ENCODE measurements around the gene ZMIZ1.

ZMIZ1 gene

DNA sequence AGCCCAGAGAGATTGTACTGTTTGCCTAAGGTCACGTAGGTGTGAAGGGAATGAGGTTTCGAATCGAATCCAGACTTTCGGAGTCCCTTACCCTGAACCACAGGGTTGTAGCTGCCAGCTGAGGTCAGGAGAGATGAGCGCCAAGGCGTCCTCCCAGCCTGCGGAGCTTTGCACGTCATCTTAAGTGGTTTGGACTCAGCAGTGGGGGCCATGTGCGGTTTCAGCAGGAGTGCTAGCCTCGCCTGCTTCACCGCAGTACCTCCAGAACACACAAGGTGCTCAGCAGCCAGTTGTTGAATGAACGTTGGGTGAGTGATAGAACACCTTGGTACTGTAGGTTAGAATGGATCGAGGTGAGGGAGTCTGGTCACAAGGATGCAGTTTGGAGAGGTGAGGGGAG, 203.6 kb downstream of the ZMIZ1 start:
- Histone ChIP-seq H4K20me1 (ENCODE audit: insufficient read depth, low read length, poor library complexity, severe bottlenecking) (peaks cover 19% of the 10 kb centered on the region), H3K9ac (ENCODE audit: low read depth, low read length, poor library complexity, severe bottlenecking) (no peak overlapping the region), H3K27me3 (ENCODE audit: insufficient read depth, low read length, poor library complexity, severe bottlenecking) (no peaks in the 10 kb centered on the region)

DNA sequence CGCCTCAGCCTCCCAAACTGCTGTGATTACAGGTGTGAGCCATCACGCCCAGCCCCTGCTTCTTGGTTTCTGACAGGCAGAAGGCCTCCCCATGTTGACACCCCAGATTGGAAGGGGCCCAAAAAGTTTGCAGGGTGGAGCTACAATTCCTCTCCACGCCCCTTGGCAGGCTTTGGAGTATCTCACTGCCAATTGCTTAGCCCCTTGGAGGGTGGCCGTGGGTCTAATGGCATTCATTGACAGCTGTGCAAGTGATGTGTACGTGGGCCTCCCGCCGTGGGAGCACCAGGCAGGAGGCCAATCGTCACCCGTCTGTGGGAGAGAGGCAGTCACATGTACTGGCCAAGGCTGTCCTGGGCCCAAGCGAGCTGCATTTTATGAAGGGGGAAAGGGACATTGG, 204.8 kb downstream of the ZMIZ1 start:
- peaks cover 42% of the 10 kb centered on the region; the same call in 1 of the 2 replicates for H3K79me2 ChIP-seq (ENCODE audit: insufficient read depth, low read length)

More for the DNA sequence above, 203.6 kb downstream of the ZMIZ1 start:
- H3K9me3 ChIP-seq (ENCODE audit: insufficient read depth, low read depth, low read length): no peaks in the 10 kb centered on the region
- no peaks in the 10 kb centered on the region for H3F3A ChIP-seq (ENCODE audit: low read depth)
- TF ChIP-seq, protein P1, sequence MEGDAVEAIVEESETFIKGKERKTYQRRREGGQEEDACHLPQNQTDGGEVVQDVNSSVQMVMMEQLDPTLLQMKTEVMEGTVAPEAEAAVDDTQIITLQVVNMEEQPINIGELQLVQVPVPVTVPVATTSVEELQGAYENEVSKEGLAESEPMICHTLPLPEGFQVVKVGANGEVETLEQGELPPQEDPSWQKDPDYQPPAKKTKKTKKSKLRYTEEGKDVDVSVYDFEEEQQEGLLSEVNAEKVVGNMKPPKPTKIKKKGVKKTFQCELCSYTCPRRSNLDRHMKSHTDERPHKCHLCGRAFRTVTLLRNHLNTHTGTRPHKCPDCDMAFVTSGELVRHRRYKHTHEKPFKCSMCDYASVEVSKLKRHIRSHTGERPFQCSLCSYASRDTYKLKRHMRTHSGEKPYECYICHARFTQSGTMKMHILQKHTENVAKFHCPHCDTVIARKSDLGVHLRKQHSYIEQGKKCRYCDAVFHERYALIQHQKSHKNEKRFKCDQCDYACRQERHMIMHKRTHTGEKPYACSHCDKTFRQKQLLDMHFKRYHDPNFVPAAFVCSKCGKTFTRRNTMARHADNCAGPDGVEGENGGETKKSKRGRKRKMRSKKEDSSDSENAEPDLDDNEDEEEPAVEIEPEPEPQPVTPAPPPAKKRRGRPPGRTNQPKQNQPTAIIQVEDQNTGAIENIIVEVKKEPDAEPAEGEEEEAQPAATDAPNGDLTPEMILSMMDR (conservative IDR thresholded peaks at IDR 0.05; ENCODE audit: low read length): no peak
- no peak for TF ChIP-seq EZH2phosphoT487 (IDR thresholded peaks at IDR 0.05; ENCODE audit: borderline replicate concordance)
- H3K9me2 ChIP-seq (replicated peaks; ENCODE audit: low read depth, low read length): no peaks in the 10 kb centered on the region
- no peak overlapping the region for H3K4me2 ChIP-seq (ENCODE audit: low read depth, low read length, poor library complexity, severe bottlenecking)
- H3K4me1 ChIP-seq (ENCODE audit: insufficient read depth, low read length, poor library complexity, severe bottlenecking): peaks cover 6% of the 10 kb centered on the region
- H3K79me2 ChIP-seq (ENCODE audit: insufficient read depth, low read length): peaks cover 55% of the 10 kb centered on the region; the same call in 1 of the 2 replicates
- H3K36me3 ChIP-seq (ENCODE audit: insufficient read depth, low read length): peaks cover 87% of the 10 kb centered on the region; the same call in 1 of the 2 replicates
- H2AFZ ChIP-seq (ENCODE audit: low read length): no peak overlapping the region
- no peak overlapping the region for H3K4me3 ChIP-seq (ENCODE audit: low read length, poor library complexity, severe bottlenecking)

DNA sequence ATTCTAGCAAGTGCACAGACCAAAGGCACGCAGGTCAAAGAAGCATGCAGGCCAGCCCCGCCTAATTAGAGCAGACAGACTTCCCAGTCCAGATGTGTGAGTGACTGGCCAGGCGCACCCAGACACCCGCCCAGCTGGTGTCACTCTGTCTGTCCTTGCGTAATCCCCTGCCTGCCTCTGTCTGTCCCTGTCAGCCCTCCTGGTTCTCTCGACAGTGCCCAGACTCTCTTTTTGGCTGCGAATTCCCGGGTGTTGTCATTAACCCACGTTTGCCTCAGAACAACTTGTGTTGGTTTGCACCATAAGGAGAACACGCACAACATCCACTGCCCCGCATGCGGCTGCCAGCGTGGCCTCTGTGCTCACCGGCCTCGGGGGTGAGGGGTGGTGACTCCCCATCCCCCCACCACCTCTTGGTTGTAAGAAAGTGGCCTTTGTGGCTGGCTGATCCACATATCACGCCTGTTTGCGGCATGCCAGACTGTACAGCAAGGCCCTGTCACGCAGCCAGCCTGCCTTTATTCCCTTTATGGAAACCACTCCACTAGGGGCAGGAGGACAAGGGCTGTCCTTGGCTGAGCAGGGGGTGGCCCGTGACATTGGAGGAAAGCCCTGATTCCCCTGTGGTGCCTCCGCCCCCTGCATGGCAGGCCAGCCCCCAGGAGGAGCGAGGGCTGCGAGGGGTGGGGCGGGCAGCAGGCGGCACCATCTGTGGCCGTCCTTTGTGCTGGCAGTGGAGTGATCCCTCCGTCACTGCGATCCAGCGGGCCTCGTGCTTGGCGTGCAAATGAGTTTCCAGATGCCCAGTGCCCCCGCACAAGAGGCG, 205.7 kb downstream of the ZMIZ1 start:
- H3K4me3 ChIP-seq (ENCODE audit: low read length, poor library complexity, severe bottlenecking): no peak overlapping the region
- peaks cover 75% of the 10 kb centered on the region; the same call in 1 of the 2 replicates for H3K36me3 ChIP-seq (ENCODE audit: insufficient read depth, low read length)
- peaks cover 40% of the 10 kb centered on the region; the same call in 1 of the 2 replicates for H3K79me2 ChIP-seq (ENCODE audit: insufficient read depth, low read length)
- H4K20me1 ChIP-seq (ENCODE audit: insufficient read depth, low read length, poor library complexity, severe bottlenecking): peaks cover 14% of the 10 kb centered on the region
- no peaks in the 10 kb centered on the region for H3K9me3 ChIP-seq (ENCODE audit: insufficient read depth, low read depth, low read length)
- H3K4me2 ChIP-seq (ENCODE audit: low read depth, low read length, poor library complexity, severe bottlenecking): no peak overlapping the region
- H3K27me3 ChIP-seq (ENCODE audit: insufficient read depth, low read length, poor library complexity, severe bottlenecking): no peaks in the 10 kb centered on the region
- H2AFZ ChIP-seq (ENCODE audit: low read length): no peak overlapping the region
- no peaks in the 10 kb centered on the region for H3K4me1 ChIP-seq (ENCODE audit: insufficient read depth, low read length, poor library complexity, severe bottlenecking)
- no peaks in the 10 kb centered on the region for H3K9me2 ChIP-seq (replicated peaks; ENCODE audit: low read depth, low read length)
- TF ChIP-seq, protein P1 (conservative IDR thresholded peaks at IDR 0.05; ENCODE audit: low read length): no peak
- no peak for TF ChIP-seq EZH2phosphoT487 (IDR thresholded peaks at IDR 0.05; ENCODE audit: borderline replicate concordance)
- H3K9ac ChIP-seq (ENCODE audit: low read depth, low read length, poor library complexity, severe bottlenecking): no peak overlapping the region
- H3F3A ChIP-seq (ENCODE audit: low read depth): no peaks in the 10 kb centered on the region

More for the DNA sequence above, 204.8 kb downstream of the ZMIZ1 start:
- H3F3A ChIP-seq (ENCODE audit: low read depth): no peaks in the 10 kb centered on the region
- no peak overlapping the region for H2AFZ ChIP-seq (ENCODE audit: low read length)
- peaks cover 83% of the 10 kb centered on the region; the same call in 1 of the 2 replicates for H3K36me3 ChIP-seq (ENCODE audit: insufficient read depth, low read length)
- no peak overlapping the region for H3K9ac ChIP-seq (ENCODE audit: low read depth, low read length, poor library complexity, severe bottlenecking)
- no peaks in the 10 kb centered on the region for H3K4me1 ChIP-seq (ENCODE audit: insufficient read depth, low read length, poor library complexity, severe bottlenecking)
- no peak overlapping the region for H3K4me2 ChIP-seq (ENCODE audit: low read depth, low read length, poor library complexity, severe bottlenecking)
- no peaks in the 10 kb centered on the region for H3K9me2 ChIP-seq (replicated peaks; ENCODE audit: low read depth, low read length)
- peaks cover 14% of the 10 kb centered on the region for H4K20me1 ChIP-seq (ENCODE audit: insufficient read depth, low read length, poor library complexity, severe bottlenecking)
- no peak overlapping the region for H3K4me3 ChIP-seq (ENCODE audit: low read length, poor library complexity, severe bottlenecking)
- no peaks in the 10 kb centered on the region for H3K27me3 ChIP-seq (ENCODE audit: insufficient read depth, low read length, poor library complexity, severe bottlenecking)
- H3K9me3 ChIP-seq (ENCODE audit: insufficient read depth, low read depth, low read length): no peaks in the 10 kb centered on the region
- TF ChIP-seq, protein P1 (conservative IDR thresholded peaks at IDR 0.05; ENCODE audit: low read length): no peak
- TF ChIP-seq EZH2phosphoT487 (IDR thresholded peaks at IDR 0.05; ENCODE audit: borderline replicate concordance): no peak

All from Loucy (cell line).